Smooth muscle cell of the brain vasculature (primary cell): ENCODE results near the gene ZNF556.

Source experiments
- DNase-seq: peaks from one replicate; pipeline ENCODE4 v3.0.0-alpha.2; 2012; ENCODE audit warnings: low read depth, low spot score

The ZNF556 gene

GRCh38 chr19:2905918-2906519 is 38.9 kb downstream of the ZNF556 start:
- DNase-seq: no peak

- no peak for DNase-seq
Measured at GRCh38 chr19:2906631-2907195, 39.6 kb downstream of the ZNF556 start.

- DNase-seq: no peak
Measured at GRCh38 chr19:2912306-2912705, 45.2 kb downstream of the ZNF556 start.

- DNase-seq: no peak
Measured at GRCh38 chr19:2917275-2918184, 50.4 kb downstream of the ZNF556 start.

GRCh38 chr19:2922987-2923386 is 55.9 kb downstream of the ZNF556 start:
- DNase-seq: no peak

- no peak for DNase-seq
Measured at GRCh38 chr19:2923510-2923909, 56.4 kb downstream of the ZNF556 start.

GRCh38 chr19:2926341-2927031 is 59.4 kb downstream of the ZNF556 start:
- no peak for DNase-seq

GRCh38 chr19:2927032-2927430 is 59.9 kb downstream of the ZNF556 start:
- DNase-seq: no peak
